HL-60 (cell line): Measurements from ENCODE around the gene FGF18.

Source experiments
- POLR2AphosphoS5 ChIP-seq: IDR thresholded peaks from 2 replicates; pipeline ENCODE4 v1.6.1; 2012; ENCODE audit warnings: low read depth
- TF ChIP-seq, protein P1 (sequence below): IDR thresholded peaks from one replicate; pipeline ENCODE4 v1.5.1; 2011; ENCODE audit warnings: low read length, control low read depth, inconsistent platforms; ENCODE audit not compliant: insufficient read depth
- TF ChIP-seq, protein P2 (sequence below): IDR thresholded peaks from 2 replicates; pipeline ENCODE4 v1.6.1; 2012; ENCODE audit warnings: low read depth; ENCODE audit not compliant: insufficient replicate concordance

DNA sequence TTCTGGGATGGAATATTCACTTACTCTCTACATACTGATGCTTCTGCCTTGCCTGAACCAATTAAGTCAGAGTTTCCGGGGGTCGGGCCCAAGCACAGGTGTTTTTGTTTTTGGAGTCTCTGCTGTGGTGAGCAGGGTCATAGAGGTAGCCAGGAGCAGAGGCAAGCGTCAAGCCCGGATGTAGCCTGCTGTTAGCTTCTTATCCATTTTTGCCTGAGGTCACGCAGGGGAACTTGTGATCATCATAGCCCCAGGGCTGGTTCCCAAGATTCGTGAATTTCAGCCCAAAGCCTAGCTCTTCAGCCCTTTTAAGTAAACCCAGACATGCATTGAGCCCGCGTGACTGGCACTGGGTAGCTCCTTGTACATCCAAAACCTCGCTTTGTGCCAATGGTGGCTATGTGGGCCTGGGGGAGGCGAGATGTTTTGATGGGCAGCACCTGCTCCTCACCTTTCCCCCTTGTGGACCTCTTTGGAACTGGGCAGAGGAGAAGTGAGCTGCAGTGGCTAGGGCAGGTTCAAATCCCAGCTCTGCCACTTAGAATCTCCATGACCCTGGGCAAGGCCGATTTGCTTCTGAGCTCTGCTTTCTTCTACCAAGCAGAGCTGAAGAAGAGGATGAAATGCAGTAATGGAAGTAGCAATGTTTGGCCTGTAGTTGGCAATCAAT, 33.7 kb downstream of the FGF18 start:
- TF ChIP-seq, protein P1, sequence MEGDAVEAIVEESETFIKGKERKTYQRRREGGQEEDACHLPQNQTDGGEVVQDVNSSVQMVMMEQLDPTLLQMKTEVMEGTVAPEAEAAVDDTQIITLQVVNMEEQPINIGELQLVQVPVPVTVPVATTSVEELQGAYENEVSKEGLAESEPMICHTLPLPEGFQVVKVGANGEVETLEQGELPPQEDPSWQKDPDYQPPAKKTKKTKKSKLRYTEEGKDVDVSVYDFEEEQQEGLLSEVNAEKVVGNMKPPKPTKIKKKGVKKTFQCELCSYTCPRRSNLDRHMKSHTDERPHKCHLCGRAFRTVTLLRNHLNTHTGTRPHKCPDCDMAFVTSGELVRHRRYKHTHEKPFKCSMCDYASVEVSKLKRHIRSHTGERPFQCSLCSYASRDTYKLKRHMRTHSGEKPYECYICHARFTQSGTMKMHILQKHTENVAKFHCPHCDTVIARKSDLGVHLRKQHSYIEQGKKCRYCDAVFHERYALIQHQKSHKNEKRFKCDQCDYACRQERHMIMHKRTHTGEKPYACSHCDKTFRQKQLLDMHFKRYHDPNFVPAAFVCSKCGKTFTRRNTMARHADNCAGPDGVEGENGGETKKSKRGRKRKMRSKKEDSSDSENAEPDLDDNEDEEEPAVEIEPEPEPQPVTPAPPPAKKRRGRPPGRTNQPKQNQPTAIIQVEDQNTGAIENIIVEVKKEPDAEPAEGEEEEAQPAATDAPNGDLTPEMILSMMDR: no peak
- TF ChIP-seq POLR2AphosphoS5: no peak
- TF ChIP-seq, protein P2, sequence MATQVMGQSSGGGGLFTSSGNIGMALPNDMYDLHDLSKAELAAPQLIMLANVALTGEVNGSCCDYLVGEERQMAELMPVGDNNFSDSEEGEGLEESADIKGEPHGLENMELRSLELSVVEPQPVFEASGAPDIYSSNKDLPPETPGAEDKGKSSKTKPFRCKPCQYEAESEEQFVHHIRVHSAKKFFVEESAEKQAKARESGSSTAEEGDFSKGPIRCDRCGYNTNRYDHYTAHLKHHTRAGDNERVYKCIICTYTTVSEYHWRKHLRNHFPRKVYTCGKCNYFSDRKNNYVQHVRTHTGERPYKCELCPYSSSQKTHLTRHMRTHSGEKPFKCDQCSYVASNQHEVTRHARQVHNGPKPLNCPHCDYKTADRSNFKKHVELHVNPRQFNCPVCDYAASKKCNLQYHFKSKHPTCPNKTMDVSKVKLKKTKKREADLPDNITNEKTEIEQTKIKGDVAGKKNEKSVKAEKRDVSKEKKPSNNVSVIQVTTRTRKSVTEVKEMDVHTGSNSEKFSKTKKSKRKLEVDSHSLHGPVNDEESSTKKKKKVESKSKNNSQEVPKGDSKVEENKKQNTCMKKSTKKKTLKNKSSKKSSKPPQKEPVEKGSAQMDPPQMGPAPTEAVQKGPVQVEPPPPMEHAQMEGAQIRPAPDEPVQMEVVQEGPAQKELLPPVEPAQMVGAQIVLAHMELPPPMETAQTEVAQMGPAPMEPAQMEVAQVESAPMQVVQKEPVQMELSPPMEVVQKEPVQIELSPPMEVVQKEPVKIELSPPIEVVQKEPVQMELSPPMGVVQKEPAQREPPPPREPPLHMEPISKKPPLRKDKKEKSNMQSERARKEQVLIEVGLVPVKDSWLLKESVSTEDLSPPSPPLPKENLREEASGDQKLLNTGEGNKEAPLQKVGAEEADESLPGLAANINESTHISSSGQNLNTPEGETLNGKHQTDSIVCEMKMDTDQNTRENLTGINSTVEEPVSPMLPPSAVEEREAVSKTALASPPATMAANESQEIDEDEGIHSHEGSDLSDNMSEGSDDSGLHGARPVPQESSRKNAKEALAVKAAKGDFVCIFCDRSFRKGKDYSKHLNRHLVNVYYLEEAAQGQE: no peak
